NAMALWA (cell line): ENCODE data around the gene MAGEA9B.
"Not testable (repeated sequence)": the region's sequence is repeated elsewhere in the genome, so short reads cannot be mapped to it uniquely, and the experiment has no call there.

ENCODE experiments used
- DNase-seq: peaks from one replicate; pipeline ENCODE4 v3.0.0-alpha.2; 2015; ENCODE audit warnings: low spot score

Gene MAGEA9B

GRCh38 chrX:149534926-149535602 is 52.2 kb downstream of the MAGEA9B start:
- DNase-seq = not testable (repeated sequence)

- not testable (repeated sequence) for DNase-seq
These were observed 53.3 kb downstream of the MAGEA9B start for GRCh38 chrX:149533999-149534398.

- DNase-seq = not testable (repeated sequence)
These were observed 54.4 kb downstream of the MAGEA9B start for GRCh38 chrX:149532868-149533267.
